NCI-H2029 (cell line): ENCODE measurements around the gene CITED2.

ENCODE experiments used
- DNase-seq: peaks from one replicate; lab custom pipeline; 2025; lab: John Stamatoyannopoulos, UW

CITED2 gene

DNA sequence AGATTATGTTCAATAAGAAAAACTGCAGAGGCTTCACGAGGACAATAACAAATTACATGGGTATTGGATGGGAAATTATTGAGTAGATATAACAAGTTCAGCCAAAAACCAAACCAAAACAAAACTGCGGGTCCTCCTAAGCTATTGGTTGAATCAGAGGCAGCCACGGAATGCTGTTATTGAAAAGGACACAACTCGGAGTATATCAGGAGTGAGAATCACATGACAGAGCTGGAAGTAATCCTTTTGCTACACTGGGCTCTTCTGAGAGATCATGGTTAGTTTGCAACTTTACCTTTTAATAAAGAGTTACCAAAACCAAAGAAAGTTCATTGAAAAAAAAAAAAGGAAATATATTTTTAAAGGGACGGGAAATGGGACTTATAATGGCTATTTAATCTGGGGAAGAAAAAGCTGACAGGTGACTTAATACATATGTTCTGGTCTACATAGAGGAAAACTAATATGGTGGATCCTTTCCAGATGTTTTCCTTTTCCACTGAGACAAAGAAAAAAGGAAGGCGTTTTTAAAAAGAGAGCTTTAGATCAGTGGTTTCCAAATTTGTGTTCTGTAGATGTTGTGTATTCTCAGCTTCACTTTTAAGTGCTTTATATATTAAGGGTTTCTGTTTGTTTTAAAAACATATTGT is 6.9 kb upstream of the CITED2 start:
- DNase-seq, result no peak

DNA sequence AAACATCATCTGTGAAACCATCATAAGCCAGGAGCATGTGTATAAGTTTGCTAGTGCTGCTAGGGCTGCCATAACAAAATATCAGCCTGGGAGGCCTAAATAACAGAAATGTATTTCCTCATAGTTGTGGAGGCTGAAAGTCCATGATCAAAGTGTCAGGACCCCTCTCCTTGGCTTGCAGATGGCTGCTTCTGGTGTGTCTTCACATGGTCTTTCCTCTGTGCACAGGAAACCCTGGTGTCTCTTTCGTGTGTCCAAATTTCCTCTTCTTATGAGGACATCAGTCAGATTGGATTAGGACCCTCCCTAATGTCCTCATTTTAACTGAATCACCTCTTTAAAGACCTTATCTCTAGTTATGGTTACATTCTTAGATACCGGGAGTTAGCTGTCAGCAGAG is 6.2 kb upstream of the CITED2 start:
- no peak for DNase-seq

DNA sequence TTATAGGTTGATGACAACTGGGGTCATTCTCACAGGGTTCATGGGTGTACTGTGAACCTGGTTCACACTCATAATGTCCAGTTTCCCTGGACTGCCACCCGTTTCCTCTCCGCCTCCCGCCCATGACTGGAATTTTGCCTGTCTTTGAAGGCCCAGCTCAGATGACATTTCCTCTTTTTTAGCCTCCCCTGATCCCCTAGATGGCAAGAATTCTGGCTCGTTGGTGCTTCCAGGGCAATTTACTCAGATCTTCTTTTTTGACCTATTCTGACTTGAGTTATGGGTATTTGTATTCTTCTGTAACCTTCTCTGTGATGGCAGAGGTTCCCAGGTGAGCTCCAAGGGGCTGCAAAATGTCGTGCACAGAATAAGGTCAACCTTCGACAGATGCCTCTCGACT is 5.7 kb upstream of the CITED2 start:
- no peak for DNase-seq

DNA sequence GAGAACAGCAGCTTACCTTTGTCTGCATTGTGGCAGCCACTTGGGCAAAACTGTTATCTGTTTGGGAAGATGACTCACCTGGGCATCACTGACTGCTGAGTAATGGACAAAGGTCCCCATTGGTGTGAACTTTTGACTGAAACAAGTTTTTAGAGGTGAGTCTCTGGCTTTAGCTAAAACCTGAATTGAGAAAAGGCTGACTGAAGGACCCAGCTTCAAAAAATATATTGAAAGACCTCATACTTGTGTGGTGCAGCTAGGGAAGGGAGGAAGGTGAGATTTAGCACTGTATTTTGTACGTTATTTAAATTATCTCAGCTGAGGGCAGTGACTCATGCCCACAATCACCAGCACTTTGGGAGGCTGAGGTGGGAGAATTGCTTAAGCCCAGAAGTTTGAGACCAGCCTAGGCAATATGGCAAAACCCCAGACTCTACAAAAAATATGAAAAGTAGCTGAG is 4.5 kb upstream of the CITED2 start:
- no peak for DNase-seq

DNA sequence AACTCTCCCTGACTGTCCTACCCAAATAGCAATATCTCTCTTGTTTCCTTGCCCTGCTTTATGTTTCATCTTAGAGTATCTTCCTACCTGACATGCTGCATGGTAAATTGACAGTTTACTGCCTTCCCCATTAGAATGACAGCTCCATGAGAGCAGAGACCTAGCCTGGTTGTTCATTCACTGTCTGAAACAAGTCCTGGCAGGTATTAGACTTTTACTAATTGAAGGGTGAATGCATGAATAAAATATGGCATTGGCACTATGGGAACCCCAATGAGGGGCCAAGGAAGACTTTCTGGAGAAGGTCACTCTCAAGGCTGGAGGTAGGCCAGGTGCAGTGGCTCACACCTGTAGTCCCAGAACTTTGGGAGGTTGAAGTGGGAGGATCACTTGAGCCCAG is 3.8 kb upstream of the CITED2 start:
- no peak for DNase-seq

DNA sequence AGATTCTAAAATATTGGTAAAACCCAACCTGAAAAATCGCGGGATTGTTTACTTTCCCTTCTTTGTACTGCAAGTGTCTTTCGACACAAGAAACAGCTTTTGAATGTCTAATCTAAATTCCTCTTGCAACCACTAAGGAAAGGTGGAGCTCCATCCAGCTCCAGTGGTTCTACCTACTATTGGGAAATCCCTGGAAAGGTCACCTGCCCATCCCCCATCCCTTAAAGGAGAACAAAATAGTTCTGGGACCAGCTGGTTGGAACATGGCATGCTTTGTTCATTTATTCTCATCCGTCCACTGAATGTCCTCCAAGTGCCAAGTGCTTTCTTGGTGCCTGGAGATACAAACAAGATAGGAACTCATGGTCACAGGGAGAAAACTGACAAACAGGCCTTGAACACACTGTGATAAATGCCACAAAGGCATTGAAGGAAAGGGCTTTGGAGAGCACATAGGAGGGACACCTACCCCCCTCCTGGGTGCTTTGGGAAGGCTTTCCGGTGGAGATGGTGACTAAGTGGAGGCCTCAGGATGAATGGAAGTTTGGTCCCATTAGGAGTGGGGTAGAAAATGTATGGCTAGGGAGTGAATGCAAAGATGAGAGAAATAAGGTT is 2.3 kb upstream of the CITED2 start:
- no peak for DNase-seq

DNA sequence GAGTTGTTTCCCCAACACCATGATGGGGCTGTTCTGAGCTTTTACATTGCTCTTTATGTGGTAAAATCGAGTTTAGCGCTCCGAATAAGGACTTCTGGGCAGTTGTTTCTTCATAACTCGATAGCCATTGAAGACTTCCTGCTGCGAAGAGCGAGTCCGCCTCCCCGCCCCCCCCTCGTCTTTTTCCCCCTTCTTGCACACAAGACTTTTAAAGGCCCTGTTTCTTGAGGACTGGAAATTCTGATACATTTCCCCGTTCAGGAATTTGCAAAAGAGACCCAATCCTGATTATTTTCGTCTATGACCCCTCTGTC is 1.5 kb upstream of the CITED2 start:
- DNase-seq, result no peak

DNA sequence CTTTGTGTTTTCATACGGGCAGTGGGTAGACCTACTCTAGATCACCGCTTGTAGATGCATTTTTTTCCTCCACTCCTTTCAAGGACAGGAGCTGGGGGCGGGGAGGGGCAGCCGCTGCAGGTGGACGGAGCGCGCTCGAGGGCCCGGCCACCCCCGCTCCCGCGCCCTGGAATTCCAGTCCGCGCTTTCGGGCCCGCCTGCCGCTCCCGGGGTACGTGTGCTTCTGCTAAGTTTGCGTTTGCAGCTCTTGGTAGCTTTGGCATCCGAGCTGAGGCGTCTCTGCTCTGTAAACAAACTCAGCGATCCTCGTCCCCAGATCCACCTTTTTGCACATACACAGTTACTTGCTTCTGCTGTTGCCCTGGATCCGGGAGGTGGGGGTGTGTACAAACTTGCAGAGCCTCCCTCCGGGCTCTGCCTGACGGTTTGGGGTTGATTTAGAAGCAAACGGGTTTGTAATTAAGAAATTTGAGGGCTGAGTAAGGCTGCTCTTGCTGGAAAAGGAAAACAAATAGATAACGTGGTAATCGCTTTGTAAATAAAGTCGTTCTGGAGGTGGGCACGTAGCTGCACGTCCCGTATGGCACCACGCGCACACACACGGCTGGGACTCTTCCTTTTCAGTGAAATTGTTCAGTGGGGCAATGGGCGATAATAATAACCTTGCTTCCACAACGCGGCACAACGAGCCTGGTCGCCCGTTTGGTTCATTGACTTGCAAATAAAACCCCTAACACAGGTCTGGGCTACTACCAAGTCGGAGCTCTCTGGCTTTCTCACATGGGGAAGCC is 973 bp upstream of the CITED2 start:
- peak; percentile 74 for DNase-seq

DNA sequence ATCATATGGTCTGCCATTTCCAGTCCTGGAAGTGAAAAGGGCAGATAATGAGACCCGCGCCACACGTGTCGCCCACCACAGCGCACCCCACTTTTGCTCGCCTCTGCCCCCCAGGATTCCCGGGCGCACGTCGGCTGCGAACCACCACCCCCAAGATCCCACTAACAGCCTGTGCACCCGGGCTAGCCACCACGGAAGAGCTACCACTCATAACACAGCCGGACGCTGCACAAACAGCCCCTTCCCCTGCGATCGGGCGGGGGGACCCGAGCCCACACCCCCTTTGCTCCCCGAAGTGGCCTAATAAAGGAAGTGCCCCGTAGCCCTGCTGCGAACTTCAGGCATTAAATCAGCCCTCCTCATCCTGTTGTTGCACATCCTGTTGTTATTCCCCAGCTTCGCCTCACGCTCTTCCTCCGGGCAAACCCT is 506 bp downstream of the CITED2 start:
- DNase-seq, result no peak

DNA sequence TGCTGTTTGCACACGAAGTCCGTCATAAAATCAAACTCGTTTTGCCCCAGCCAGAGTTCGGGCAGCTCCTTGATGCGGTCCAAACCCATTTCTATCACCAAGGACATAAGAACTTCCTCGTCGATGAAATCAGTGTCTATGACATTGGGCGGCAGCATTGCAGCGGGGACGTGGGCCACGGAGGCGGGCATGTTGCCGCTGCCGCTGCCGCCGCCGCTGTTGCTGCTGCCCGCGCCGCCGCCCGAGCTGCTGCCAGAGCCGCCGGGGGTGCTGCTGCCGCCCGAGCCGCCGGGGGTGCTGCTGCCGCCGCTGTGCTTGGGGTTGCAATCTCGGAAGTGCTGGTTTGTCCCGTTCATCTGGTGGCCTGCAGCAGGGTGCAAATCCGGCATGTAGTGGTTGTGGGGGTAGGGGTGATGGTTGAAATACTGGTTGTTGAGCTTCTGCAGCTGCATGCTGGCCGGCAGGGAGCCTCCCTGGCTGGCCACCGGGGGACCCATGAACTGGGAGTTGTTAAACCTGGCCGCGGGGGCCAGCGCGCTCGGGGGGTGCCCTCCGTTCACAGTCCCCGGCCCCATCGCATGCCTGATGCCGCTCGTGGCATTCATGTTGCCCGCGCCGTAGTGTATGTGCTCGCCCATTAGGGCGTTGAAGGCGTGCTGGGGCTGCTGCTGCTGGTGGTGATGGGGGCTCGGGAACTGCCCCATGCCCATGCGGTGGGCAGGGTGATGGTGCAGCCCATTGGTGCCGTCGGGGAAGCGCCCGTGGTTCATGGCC is 1.1 kb downstream of the CITED2 start:
- DNase-seq, result no peak

DNA sequence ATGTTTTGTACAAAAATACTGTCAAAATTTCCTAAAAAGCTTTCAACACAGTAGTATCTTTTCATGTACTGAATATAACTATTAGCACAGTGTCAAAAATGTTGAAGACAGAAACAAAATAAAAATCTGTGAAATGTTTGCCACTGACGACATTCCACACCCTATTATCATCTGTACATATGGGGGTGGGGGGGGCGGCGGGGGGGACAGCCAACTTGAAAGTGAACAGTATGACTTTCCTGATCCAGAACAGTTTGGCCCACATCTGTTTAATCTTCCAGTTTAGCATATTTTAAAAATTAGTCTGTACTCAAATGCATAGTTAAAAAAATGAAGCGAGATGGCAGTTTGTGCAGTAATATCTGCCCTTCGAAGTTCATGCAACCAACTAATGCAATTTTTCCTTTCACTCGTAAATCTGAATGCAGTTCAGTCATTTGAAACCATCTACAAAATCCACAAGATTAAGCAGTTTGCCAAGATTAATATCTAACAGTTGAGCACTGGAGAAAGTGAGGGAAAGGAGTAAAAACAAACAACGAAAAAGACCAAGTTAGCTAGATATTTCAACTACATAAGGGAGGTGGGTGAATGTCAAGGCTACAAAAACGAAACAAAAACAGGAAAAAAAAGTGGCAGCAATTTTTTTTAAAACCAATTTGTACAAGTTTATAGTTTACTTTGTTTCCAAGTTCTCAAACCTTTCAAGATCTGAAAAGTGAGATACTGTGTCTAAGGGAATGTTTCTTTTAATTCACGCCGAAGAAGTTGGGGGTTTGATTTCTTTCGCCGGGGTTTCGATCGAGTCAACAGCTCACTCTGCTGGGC is 1.9 kb downstream of the CITED2 start:
- DNase-seq, result no peak

DNA sequence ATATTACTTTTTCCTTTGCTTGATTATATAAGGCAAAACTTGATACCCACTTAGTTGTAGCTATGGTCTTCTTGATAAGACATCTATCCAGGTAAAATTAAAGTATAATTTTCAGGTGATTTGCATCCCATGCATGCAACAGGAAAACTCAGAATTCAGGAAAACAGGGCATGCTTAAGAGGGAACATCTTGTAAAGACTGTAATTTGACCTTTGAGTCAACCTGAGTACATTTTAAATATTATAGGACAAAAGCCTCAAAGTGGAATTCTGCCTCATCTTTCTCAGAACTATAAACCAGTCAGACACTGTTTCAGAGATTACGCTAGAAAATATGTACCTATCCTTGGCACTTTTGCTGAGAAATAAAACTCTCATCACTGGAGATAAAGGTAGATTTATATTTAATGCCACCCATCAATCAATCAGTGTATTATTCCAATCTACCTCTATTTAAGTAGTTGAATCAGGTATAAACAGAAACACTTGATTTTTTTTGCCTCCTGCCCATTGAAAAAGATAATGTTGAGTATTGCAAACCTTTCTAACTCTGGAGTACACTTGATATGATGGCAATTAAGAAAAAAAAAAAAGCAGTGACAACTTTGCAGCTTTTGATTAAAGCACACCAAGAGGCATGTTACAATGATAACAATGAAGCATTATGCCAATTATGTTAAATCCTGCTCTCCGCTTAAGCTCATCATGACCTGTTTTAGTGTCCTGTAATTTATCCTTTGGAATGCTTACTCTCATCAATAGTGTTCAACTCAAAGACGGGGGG is 2.8 kb downstream of the CITED2 start:
- DNase-seq, result no peak

DNA sequence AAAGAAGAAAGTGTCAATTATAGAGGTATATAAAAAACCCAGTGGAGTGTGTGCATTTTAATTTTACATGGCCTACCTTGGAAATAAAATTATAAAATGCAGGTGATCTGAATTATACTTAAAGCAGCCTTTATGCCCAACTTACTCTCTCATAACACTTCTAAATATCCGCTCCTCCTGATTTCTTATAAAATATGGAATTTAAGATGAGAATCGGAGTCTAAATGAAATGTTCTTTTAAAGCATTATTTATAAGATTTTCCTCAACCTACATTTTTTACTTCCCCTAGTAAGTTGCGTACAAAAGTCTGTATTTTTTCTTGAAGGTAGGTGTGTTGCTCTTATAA is 3.5 kb downstream of the CITED2 start:
- no peak for DNase-seq

DNA sequence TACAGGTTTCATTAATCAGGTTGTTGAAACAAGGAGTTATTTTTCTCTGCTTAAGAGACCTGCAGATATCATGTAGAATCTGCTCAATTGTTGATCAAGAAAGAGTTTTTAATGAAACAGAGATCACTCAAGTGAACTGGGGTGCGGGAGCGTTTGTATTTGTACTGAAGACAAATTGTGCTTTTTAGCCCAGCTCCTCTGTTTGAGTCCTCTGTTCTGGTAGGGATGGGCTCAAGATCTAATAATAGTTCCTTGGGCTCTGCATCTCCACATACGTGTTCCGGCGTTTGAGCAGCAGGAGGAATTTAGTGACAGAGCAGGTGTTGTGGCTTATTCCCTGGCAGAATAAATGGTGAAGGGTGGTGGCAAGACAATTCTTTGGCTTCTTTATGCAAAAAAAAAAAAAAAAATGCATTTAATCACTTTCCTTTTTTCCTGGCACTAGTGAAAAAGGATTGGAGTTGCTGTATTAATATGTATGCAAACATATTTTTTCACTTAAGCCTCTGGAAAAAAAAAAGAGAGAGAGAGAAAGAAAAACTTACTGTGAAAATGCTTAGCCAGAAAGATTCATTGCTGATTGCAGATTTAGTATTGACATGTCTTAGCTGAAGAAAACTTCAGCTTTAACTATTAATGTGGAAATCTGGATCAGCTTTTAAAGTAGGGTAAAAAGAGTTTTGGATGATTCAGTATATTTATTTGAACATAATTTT is 4.0 kb downstream of the CITED2 start:
- DNase-seq, result no peak

DNA sequence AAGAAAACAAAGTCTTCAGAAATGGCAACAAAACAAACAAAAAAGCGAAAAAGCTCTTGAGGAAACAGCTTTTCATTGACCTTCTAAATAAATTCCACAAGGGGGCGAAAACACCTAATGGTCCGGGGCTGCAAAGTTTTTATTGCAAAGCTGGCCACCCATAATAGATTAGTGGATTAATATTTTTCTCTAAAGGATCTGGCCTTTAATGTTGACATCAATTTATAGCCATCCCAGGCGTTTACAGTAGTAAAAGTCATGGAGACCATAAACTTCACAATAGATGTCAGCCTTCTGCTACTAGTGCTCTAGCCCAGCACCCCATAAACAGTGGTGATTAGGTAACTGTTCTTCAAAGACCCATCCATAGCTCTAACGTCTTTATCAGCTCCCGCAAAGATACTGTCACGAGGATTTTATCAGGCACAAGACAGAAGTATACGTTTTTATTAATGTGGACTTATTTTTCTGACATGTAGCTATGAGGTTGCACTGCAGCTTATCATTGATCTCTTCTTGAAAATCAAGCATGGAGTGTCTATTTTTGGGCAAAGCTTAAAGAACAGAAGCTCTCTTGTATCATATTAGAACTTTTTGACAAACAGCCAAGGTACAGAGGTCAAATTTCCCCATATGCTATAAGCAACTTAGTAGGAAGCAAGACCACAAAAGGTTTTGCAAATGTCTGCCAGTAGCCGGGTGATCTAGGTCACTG is 4.7 kb downstream of the CITED2 start:
- no peak for DNase-seq

DNA sequence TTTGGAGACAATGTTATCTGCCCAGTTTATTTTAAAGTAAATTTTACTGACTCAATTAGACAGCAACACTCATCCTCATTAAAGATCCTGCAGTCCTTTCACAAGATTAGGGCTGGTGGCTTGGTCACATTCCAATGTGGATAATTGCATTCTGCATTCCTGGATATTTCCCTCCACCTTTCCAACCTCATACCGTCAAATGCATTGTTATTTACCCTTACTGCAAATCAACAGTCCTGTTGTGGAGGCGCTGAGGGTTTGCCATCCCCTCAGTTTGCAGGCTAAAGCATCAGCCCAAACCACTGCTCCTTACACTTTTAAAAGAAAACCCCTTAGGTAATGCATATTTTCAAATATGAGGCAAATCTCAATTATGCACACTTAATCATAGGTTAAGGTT is 5.4 kb downstream of the CITED2 start:
- no peak for DNase-seq

DNA sequence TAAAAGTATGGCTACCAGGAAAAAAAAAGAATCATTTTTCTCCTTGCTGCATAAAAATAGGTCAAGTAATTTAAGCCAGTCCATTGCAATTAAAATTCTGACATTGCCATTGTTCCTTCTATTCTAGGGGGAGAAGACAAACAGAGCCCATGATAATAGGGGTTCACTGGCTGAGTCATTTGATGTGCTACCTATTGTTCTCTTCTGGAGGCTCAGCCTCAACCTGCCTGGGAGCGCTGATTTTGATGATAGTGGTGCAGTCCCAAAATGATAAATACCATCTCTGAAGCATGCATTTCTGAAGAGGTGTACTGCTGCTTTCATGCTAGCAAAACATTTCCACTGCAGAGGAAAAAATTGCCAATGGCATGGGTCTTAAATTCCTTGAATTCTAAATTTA is 5.8 kb downstream of the CITED2 start:
- DNase-seq, result no peak

DNA sequence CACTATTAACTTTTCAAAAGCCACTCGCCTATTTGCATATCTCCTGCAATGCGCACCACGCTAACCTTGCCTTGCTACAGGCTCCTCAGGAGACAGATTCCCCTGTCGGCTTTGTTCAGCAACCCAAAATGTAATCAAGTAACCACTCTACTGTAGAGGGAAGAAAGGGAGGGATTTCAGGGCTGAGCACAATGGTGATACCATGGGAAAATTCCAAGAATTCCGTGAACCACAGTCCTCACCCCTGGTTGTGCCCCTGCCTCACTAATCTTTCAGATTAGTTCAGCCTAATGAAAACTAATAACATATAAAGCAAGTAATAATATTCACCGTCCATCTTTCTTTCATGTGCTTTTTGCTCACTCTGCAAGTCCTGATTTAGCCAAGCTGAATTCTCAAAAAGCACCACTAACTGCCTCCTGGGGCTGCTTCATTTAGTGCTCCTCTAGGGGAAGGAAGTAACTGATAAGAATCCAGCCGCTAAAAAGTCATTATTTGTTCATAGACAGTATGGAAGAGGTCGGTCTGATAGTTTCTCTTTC is 6.6 kb downstream of the CITED2 start:
- no peak for DNase-seq

DNA sequence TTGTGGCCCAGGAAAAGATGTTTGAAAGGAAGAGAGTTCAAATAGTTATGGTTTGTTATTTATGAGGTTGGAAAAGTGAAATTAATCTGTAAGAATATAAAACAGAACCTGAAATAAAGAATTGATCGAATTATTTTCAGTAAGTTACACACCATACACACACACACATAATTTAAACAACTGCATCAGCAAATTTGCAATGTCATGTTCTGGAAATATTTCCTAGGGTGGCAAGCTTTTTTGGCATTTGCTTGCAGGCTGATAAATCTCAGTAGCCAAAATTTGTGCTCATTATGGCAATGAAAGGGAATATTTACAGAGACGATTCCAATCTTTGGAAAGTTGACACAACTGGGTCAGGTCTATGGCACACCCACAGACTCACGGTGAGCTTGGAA is 9.5 kb downstream of the CITED2 start:
- DNase-seq, result no peak
